MM.1S (cell line): ENCODE measurements around the gene DNAJC30.

Experiments used
- DNase-seq: peaks from one replicate; pipeline ENCODE4 v3.0.0-alpha.2; 2015
- H2AFZ ChIP-seq: fragments of 300-600 bp; sonication (generic); 2 replicates; pipeline ENCODE4 v1.6.0; 2016; ENCODE audit warnings: antibody characterized with exemption, low read length
- H3F3A ChIP-seq: fragments of 300-600 bp; sonication (generic); 2 replicates; pipeline ENCODE4 v1.6.1; 2016; ENCODE audit warnings: mild to moderate bottlenecking, antibody characterized with exemption, low read length, moderate library complexity, mixed read lengths; ENCODE audit not compliant: insufficient read depth
- H3K27ac ChIP-seq: fragments of 300-600 bp; sonication (generic); 2 replicates; pipeline ENCODE4 v1.5.1; 2016; ENCODE audit warnings: mild to moderate bottlenecking, low read length
- H3K27me3 ChIP-seq: fragments of 300-600 bp; sonication (generic); replicated peaks from 2 replicates; pipeline ENCODE4 v1.6.0; 2016; ENCODE audit warnings: low read length; ENCODE audit not compliant: insufficient read depth
- H3K36me3 ChIP-seq: fragments of 300-600 bp; sonication (generic); replicated peaks from 2 replicates; pipeline ENCODE4 v1.6.1; 2016; ENCODE audit warnings: mild to moderate bottlenecking, low read length, mixed read lengths; ENCODE audit not compliant: insufficient read depth
- H3K4me1 ChIP-seq: fragments of 300-600 bp; sonication (generic); 2 replicates; pipeline ENCODE4 v1.6.1; 2016; ENCODE audit warnings: low read length, mixed read lengths
- H3K4me2 ChIP-seq: fragments of 300-600 bp; sonication (generic); 2 replicates; pipeline ENCODE4 v1.6.0; 2016; ENCODE audit warnings: low read depth, low read length
- H3K4me3 ChIP-seq: fragments of 300-600 bp; sonication (generic); 2 replicates; pipeline ENCODE4 v1.5.1; 2016; ENCODE audit warnings: low read length, mixed read lengths
- H3K79me2 ChIP-seq: fragments of 300-600 bp; sonication (generic); 2 replicates; pipeline ENCODE4 v1.6.1; 2016; ENCODE audit warnings: mixed run types, low read length, mixed read lengths
- H3K9ac ChIP-seq: fragments of 300-600 bp; sonication (generic); 2 replicates; pipeline ENCODE4 v1.6.1; 2016; ENCODE audit warnings: low read length, mixed read lengths
- H3K9me2 ChIP-seq: fragments of 300-600 bp; sonication (generic); replicated peaks from 2 replicates; pipeline ENCODE4 v1.6.1; 2016; ENCODE audit warnings: mild to moderate bottlenecking, low read length, mixed read lengths; ENCODE audit not compliant: insufficient read depth
- H3K9me3 ChIP-seq: fragments of 300-600 bp; sonication (generic); replicated peaks from 2 replicates; pipeline ENCODE4 v1.6.1; 2016; ENCODE audit warnings: mild to moderate bottlenecking, low read length, mixed read lengths; ENCODE audit not compliant: insufficient read depth
- H4K20me1 ChIP-seq: fragments of 300-600 bp; sonication (generic); 2 replicates; pipeline ENCODE4 v1.6.1; 2016; ENCODE audit warnings: mild to moderate bottlenecking, low read length, moderate library complexity, mixed read lengths; ENCODE audit not compliant: insufficient read depth
- EZH2 ChIP-seq: fragments of 300-600 bp; sonication (generic); optimal IDR thresholded peaks from 2 replicates; pipeline ENCODE3; 2017; ENCODE audit warnings: low read depth, mild to moderate bottlenecking, antibody characterized with exemption, low read length, mixed read lengths
- EZH2phosphoT487 ChIP-seq: fragments of 300-600 bp; sonication (generic); IDR thresholded peaks from 2 replicates; pipeline ENCODE4 v1.6.1; 2018; ENCODE audit warnings: antibody characterized with exemption, low read length
- TF ChIP-seq, protein P1 (sequence below): fragments of 300-600 bp; sonication (generic); IDR thresholded peaks from 2 replicates; pipeline ENCODE4 v1.5.1; 2016; ENCODE audit warnings: antibody characterized with exemption, low read length, mixed read lengths

The DNAJC30 gene

DNA sequence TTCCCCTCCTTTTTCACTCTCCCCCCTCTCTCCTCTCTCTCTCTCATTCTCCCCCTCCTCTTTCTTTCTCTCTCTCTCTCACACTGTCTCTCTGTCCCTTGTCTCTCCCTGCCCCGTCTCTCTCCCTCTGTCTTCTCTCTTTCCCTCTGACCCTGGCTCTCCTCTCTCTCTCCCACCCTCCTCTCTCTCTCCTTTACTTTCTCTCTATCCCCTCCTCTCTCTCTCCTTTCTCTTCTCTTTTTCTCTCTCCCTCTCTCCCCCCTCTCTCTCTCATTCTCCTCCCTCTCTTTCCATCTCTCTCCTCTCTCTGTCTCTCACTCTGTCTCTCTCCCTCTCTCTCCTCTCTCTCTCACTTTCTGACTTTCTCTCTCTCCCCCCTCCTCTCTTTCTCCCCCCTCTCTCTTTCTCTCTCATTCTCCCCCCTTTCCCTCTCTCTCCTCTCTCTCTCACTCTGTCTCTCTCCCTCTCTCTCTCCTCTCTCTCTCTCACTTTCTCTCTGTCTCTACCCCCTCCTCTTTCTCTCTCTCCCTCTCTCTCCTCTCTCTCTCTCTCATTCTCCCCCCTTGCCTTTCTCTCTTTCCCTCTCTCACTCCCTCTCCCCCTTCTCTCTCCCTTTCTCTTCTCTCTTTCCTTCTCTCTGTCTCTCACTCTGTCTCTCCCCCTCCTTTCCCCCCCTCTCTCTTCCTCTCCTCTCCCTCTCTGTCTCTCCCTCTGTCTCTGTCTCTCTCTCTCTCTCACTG, 34.5 kb downstream of the DNAJC30 start:
- Histone ChIP-seq H3K9ac (no peak overlapping the region), H3K4me1 (no peaks in the 10 kb centered on the region), H3K36me3 (no peaks in the 10 kb centered on the region), H3K4me2 (peak overlapping the region; percentile 95; the same call in 1 of the 2 replicates), H3F3A (no peaks in the 10 kb centered on the region), H3K9me3 (no peaks in the 10 kb centered on the region), H3K27ac (no peak overlapping the region), H2AFZ (no peak overlapping the region), H3K9me2 (no peaks in the 10 kb centered on the region), H3K4me3 (peak overlapping the region; percentile 56), H3K79me2 (no peaks in the 10 kb centered on the region), H4K20me1 (no peaks in the 10 kb centered on the region), H3K27me3 (peaks cover 64% of the 10 kb centered on the region)
- no peak for DNase-seq
- no peak for TF ChIP-seq EZH2phosphoT487
- TF ChIP-seq, protein P1, sequence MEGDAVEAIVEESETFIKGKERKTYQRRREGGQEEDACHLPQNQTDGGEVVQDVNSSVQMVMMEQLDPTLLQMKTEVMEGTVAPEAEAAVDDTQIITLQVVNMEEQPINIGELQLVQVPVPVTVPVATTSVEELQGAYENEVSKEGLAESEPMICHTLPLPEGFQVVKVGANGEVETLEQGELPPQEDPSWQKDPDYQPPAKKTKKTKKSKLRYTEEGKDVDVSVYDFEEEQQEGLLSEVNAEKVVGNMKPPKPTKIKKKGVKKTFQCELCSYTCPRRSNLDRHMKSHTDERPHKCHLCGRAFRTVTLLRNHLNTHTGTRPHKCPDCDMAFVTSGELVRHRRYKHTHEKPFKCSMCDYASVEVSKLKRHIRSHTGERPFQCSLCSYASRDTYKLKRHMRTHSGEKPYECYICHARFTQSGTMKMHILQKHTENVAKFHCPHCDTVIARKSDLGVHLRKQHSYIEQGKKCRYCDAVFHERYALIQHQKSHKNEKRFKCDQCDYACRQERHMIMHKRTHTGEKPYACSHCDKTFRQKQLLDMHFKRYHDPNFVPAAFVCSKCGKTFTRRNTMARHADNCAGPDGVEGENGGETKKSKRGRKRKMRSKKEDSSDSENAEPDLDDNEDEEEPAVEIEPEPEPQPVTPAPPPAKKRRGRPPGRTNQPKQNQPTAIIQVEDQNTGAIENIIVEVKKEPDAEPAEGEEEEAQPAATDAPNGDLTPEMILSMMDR = no peak

DNA sequence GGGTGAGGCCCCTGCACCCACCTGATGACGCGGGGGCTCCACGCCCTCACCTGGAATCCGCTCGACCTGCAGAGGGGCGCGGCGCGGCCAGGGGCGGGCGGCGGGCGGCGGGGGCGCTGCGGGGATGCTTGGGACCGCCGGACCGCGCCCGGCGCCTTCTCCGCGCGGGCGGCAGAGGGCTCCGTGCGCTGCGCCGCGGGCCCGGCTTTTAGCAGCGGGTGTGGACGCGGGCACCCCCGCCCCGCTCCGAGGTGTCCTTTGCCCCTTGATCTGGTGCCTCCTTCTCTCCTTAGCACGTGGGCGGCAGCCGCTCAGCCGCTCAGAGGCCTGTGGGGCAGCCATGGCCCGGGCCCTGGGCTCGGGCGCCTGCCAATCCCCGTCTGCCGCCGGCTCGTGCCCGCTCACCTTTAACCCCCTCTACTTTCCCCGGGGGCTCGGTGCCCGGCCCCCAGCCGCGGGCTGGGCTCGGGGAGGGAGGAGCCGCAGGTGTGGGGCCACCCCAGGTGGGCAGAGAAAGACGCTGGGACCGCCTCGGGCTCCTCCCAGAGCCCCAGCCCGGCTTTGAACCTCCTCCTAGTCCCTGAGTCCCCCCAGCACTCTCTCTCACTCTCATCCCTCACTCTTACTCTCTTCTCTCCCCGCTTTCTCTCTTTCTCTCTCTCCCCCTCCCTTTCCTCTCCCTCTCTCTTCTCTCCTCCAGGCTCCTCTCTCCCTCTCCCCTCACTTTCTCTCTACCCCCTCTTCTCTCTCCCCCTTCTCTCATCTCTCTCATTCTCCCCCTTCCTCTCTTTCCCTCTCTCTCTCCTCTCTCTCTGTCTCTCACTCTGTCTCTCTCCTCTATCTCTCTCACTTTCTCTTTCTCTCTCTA, 35.3 kb downstream of the DNAJC30 start:
- H3K79me2 ChIP-seq = no peaks in the 10 kb centered on the region
- H3K9ac ChIP-seq = peak overlapping the region; percentile 13; the same call in 1 of the 2 replicates

DNA sequence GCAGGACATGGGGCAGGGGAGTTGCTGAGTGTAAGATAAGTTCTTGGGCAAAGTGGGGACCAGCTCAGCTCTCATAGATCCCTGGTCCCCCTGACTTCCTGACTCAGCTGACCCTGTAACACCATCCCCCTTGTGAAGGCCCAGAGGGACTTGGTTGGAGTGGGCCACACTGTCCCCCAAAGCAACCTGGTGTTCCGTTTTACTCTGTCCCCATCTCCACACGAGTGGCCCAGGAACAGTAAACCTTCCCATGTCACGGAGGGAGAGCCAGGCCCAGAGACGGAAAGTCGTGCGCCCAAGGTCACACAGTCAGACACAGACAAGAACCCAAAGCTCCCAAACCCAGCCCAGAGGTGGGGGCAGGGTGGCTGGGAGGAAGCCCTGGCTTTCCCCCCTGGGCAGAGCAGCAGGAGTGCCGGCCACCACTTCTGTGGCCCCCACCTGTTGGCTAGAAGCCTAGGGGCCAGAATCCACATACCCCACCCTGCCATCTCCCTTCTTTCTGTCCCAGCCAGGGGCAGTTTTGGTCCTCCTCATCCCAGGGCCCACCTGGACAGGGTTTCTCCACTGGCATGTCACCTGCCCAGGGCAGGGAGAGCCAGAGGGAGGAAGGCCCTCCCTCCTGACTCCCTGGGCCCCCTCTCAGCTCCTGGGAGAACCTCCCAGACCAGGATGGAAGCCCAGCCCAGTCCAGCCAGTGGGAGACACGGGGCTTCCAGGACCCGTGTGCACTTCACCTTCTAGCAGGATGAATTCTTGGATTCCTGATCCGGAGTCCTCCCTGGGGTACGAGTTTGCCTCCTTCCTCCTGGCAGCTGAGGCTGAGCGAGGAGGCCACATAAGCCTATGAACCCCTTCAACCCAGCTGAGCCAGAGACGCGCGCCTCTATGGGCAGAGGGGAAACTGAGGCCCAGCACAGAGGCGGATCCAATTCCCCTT, 36.2 kb downstream of the DNAJC30 start:
- H3K27ac ChIP-seq = no peak overlapping the region
- H2AFZ ChIP-seq = no peak overlapping the region
- H3K9me3 ChIP-seq = no peaks in the 10 kb centered on the region
- H3K36me3 ChIP-seq = no peaks in the 10 kb centered on the region
- H3K4me1 ChIP-seq = no peaks in the 10 kb centered on the region
- H4K20me1 ChIP-seq = no peaks in the 10 kb centered on the region
- H3K9me2 ChIP-seq = no peaks in the 10 kb centered on the region
- H3K4me3 ChIP-seq = no peak overlapping the region
- H3K9ac ChIP-seq = no peak overlapping the region
- no peak overlapping the region for H3K4me2 ChIP-seq
- TF ChIP-seq EZH2 (no peak), EZH2phosphoT487 (no peak)
- TF ChIP-seq, protein P1 = no peak
- no peak for DNase-seq
- H3K79me2 ChIP-seq = no peaks in the 10 kb centered on the region
- H3F3A ChIP-seq = no peaks in the 10 kb centered on the region
- H3K27me3 ChIP-seq = peaks cover 69% of the 10 kb centered on the region

More for the DNA sequence above, 35.3 kb downstream of the DNAJC30 start:
- no peak for TF ChIP-seq EZH2phosphoT487
- no peak for TF ChIP-seq EZH2
- TF ChIP-seq, protein P1 = no peak
- Histone ChIP-seq H3K4me3 (peak overlapping the region; percentile 56), H3K4me2 (peak overlapping the region; percentile 95), H4K20me1 (no peaks in the 10 kb centered on the region), H3K27ac (no peak overlapping the region), H3K4me1 (no peaks in the 10 kb centered on the region), H3K36me3 (no peaks in the 10 kb centered on the region), H3F3A (no peaks in the 10 kb centered on the region), H3K9me2 (no peaks in the 10 kb centered on the region), H3K9me3 (no peaks in the 10 kb centered on the region), H2AFZ (peak overlapping the region; percentile 85), H3K27me3 (peaks cover 70% of the 10 kb centered on the region)
- DNase-seq = no peak
